Measurements from ENCODE around the gene SOX5.
"Not testable (repeated sequence)": the region's sequence is repeated elsewhere in the genome, so short reads cannot be mapped to it uniquely, and the experiment has no call there.

The SOX5 gene

GRCh38 chr12:23753628-23754365, 195.7 kb downstream of the SOX5 start:
- DNase-seq (ENCODE audit: low read depth) = no peak

GRCh38 chr12:23752245-23752644, 197.2 kb downstream of the SOX5 start:
- no peak for DNase-seq (ENCODE audit: low read depth)

- DNase-seq (ENCODE audit: low read depth) = no peak
Observed at GRCh38 chr12:23751641-23752040, 197.8 kb downstream of the SOX5 start.

GRCh38 chr12:23750923-23751322, 198.5 kb downstream of the SOX5 start:
- DNase-seq (ENCODE audit: low read depth) = no peak

- no peak for DNase-seq (ENCODE audit: low read depth)
Observed at GRCh38 chr12:23744696-23745095, 204.8 kb downstream of the SOX5 start.

GRCh38 chr12:23742574-23742973, 206.9 kb downstream of the SOX5 start:
- no peak for DNase-seq (ENCODE audit: low read depth)

- no peak for DNase-seq (ENCODE audit: low read depth)
Observed at GRCh38 chr12:23731493-23731892, 218.0 kb downstream of the SOX5 start.

- no peak for DNase-seq (ENCODE audit: low read depth)
Observed at GRCh38 chr12:23731035-23731434, 218.4 kb downstream of the SOX5 start.

- DNase-seq (ENCODE audit: low read depth) = no peak
Observed at GRCh38 chr12:23729359-23729758, 220.1 kb downstream of the SOX5 start.

GRCh38 chr12:23726646-23727045, 222.8 kb downstream of the SOX5 start:
- DNase-seq (ENCODE audit: low read depth) = no peak

- DNase-seq (ENCODE audit: low read depth) = no peak
Observed at GRCh38 chr12:23722655-23723054, 226.8 kb downstream of the SOX5 start.

- DNase-seq (ENCODE audit: low read depth) = no peak
Observed at GRCh38 chr12:23721268-23721667, 228.2 kb downstream of the SOX5 start.

- DNase-seq (ENCODE audit: low read depth) = no peak
Observed at GRCh38 chr12:23719493-23719892, 230.0 kb downstream of the SOX5 start.

- DNase-seq (ENCODE audit: low read depth) = not testable (repeated sequence)
Observed at GRCh38 chr12:23710361-23710760, 239.1 kb downstream of the SOX5 start.

- no peak for DNase-seq (ENCODE audit: low read depth)
Observed at GRCh38 chr12:23708185-23708837, 241.2 kb downstream of the SOX5 start.

GRCh38 chr12:23707270-23707669, 242.2 kb downstream of the SOX5 start:
- no peak for DNase-seq (ENCODE audit: low read depth)

- no peak for DNase-seq (ENCODE audit: low read depth)
Observed at GRCh38 chr12:23704992-23705943, 244.2 kb downstream of the SOX5 start.

- DNase-seq (ENCODE audit: low read depth) = no peak
Observed at GRCh38 chr12:23703051-23703450, 246.4 kb downstream of the SOX5 start.

- DNase-seq (ENCODE audit: low read depth) = no peak
Observed at GRCh38 chr12:23699031-23699430, 250.4 kb downstream of the SOX5 start.

GRCh38 chr12:23694920-23695319, 254.6 kb downstream of the SOX5 start:
- DNase-seq (ENCODE audit: low read depth) = no peak

- DNase-seq (ENCODE audit: low read depth) = no peak
Observed at GRCh38 chr12:23694307-23694706, 255.2 kb downstream of the SOX5 start.

- no peak for DNase-seq (ENCODE audit: low read depth)
Observed at GRCh38 chr12:23687947-23688346, 261.5 kb downstream of the SOX5 start.

- no peak for DNase-seq (ENCODE audit: low read depth)
Observed at GRCh38 chr12:23686095-23686494, 263.4 kb downstream of the SOX5 start.

Data from activated T-cell treated with anti-CD3 and anti-CD28 coated beads for 48 hours (primary cell).